Measurements from ENCODE around the gene ZNFX1. TPM values are rescaled to one million over a fixed set of nuclear protein-coding genes. Genes with fewer than 3 reads are reported as not detected.

The ZNFX1 gene
- total RNA-seq, 1 donor, result 56.6 TPM

- TF ChIP-seq CTCF (IDR thresholded peaks at IDR 0.05; ENCODE audit: insufficient read depth, low read depth, low read length), result no peak
- H3K4me3 ChIP-seq (ENCODE audit: low read depth, low read length), result no peak overlapping the region
- no peak for DNase-seq (ENCODE audit: low read depth)
These were observed 9.1 kb upstream of the ZNFX1 start for GRCh38 chr20:49286689-49287551.

GRCh38 chr20:49285813-49286494 lies 8.1 kb upstream of the ZNFX1 start:
- no peak for DNase-seq (ENCODE audit: low read depth)
- TF ChIP-seq CTCF (IDR thresholded peaks at IDR 0.05; ENCODE audit: insufficient read depth, low read depth, low read length), result no peak
- no peak overlapping the region for H3K4me3 ChIP-seq (ENCODE audit: low read depth, low read length)

GRCh38 chr20:49285233-49285668 lies 7.4 kb upstream of the ZNFX1 start:
- H3K4me3 ChIP-seq (ENCODE audit: low read depth, low read length), result no peak overlapping the region
- DNase-seq (ENCODE audit: low read depth), result no peak
- no peak for TF ChIP-seq CTCF (IDR thresholded peaks at IDR 0.05; ENCODE audit: insufficient read depth, low read depth, low read length)

GRCh38 chr20:49284818-49285217 lies 7.0 kb upstream of the ZNFX1 start:
- DNase-seq (ENCODE audit: low read depth), result no peak
- TF ChIP-seq CTCF (IDR thresholded peaks at IDR 0.05; ENCODE audit: insufficient read depth, low read depth, low read length), result no peak
- no peak overlapping the region for H3K4me3 ChIP-seq (ENCODE audit: low read depth, low read length)

- H3K4me3 ChIP-seq (ENCODE audit: low read depth, low read length), result peak overlapping the region; percentile 34
- DNase-seq (ENCODE audit: low read depth), result no peak
- no peak for TF ChIP-seq CTCF (IDR thresholded peaks at IDR 0.05; ENCODE audit: insufficient read depth, low read depth, low read length)
These were observed 6.1 kb upstream of the ZNFX1 start for GRCh38 chr20:49283703-49284625.

GRCh38 chr20:49283176-49283702 lies 5.4 kb upstream of the ZNFX1 start:
- TF ChIP-seq CTCF (IDR thresholded peaks at IDR 0.05; ENCODE audit: insufficient read depth, low read depth, low read length), result no peak
- H3K4me3 ChIP-seq (ENCODE audit: low read depth, low read length), result peak overlapping the region; percentile 34

More at GRCh38 chr20:49283176-49283702, 5.4 kb upstream of the ZNFX1 start:
- DNase-seq (ENCODE audit: low read depth), result no peak

Measured in fibroblast of villous mesenchyme (primary cell).